Raji (cell line): ENCODE data around the gene TAF5L.

Source experiments
- POLR2A ChIP-seq: IDR thresholded peaks from 2 replicates; pipeline ENCODE4 v1.6.1; 2011; ENCODE audit warnings: low read depth, low read length, control low read depth; ENCODE audit not compliant: insufficient read depth

TAF5L gene

GRCh38 chr1:229625915-229626831 lies at the start of gene TAF5L, which contains the start of gene URB2:
Gene TAF5L (minus strand): TSS chr1:229626122. CDS start chr1:229614482, 11,640 bp downstream.
Gene URB2 (plus strand): TSS chr1:229626247. CDS start chr1:229627634, 1,387 bp downstream.
- TF ChIP-seq POLR2A: peak; percentile 84

- no peak for TF ChIP-seq POLR2A
Observed at GRCh38 chr1:229675396-229675795, 49.5 kb upstream of the TAF5L start.

DNA sequence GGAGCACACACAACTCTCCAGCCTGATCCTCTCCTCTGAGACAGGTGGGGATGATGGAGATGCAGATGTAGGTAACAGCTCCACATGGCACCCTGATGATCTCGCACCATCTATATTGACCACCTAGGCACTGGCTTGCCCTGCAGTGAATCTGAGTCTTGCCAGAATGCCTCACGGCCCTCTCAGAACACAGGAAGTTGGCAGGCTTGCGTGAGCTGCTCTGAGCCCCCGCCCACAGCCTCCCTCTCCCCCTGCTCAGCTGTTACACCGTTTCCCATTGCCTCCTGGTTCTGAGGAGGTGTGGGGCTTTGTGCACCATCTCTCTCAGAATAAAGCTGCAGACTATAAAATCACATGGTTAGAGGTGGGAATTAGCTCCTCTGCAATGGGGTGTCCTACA lies 48.1 kb upstream of the TAF5L start:
- no peak for TF ChIP-seq POLR2A

DNA sequence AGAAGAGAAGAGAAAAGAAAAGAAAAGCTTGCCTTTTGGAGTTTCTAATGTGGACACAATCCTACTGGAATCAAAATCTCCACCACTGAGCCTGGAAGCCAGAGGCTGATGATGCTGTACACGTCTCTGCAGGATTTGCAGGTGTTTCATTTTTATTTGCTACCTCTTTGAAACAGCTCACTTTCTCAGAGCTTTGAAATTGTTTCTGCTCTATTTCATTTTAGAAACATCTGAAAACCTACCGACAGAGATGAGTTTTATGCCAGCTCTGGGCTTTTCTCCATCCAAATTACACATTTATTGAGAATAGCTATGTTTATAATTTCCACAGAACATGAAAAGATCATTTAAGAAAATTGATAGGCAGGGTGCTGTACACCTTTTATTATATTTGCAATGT lies 46.3 kb upstream of the TAF5L start:
- no peak for TF ChIP-seq POLR2A

DNA sequence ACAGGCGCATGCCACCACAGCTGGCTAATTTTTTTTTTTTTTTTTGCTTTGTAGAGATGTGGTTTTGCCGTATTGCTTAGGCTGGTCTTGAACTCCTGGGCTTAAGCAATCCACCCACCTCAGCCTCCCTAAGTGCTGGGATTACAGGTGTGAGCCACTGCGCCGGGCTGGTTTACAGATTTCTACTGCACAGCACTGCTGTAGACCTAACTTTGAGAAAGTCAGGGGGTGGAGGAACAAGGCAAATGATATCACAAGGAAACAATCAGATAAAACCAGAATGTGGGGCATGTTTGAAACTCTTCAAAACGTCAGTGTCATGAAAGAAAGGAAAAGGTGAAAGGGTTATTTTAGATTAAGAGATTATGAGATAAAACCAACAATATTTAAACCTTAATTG lies 45.4 kb upstream of the TAF5L start:
- TF ChIP-seq POLR2A: no peak

DNA sequence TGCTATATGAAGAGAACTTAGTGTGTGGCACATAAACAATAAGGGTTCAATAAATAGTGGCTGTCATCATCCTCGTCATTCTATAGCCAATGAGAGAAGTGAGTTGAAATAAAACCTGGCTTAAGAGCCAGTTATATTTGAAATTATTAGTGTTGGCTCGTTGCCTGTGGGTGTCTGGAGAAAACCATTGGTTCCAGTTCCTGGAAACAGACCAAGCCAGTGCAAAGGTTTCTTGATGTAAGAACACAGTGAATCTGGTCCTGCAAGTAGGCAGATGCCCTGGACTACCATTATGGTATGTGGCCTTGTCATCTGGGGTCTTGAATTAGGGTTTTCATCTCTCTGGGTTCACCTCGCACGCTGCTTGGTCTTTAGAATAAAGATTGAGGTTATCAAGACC lies 43.4 kb upstream of the TAF5L start:
- TF ChIP-seq POLR2A: no peak

DNA sequence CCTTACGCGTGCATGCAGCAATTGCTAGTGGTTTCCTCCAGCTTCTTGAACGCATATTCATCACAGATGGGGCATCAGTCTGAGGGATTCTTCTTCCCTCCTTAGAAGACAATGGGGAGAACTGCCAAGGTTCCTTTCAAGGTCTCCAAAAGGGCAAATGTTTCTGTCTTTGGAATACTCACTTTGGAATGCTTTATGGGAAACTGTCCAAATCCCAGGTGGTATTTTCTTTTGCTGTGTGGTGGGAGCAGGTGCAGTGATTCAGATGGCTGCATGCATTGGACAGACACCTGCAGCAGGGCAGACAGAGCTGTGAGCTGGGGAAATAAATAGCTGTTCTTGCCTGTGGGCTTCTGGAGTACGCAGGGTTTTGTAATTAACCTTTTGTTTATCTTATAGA lies 40.7 kb upstream of the TAF5L start:
- no peak for TF ChIP-seq POLR2A

GRCh38 chr1:229665912-229666558 lies 40.1 kb upstream of the TAF5L start:
- TF ChIP-seq POLR2A: no peak

DNA sequence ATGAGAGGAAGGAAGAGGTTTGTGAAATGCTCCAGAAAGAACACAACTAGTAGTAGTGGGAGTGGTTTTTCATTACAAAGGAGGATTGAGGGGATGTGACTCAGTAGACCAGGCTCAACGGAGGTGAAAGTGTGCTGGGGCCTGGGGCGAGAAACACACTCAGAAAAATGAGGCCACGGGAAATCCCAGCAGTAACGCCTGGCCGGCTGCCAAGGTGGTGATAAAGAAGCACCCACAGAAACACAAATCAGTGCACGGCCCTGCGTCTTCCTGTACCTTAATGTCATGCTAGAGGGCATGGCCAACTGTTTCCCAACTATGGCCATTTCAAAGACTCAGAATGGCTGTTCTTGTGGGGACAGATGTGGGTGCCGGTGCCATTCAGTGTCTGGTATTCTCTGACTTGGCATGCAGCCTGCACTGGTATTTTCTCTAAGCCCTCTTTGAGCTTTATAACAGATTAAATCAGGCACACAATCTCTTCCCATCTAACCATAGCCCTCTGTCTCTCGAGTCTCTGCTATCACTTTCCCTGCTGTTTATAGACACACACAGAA lies 38.3 kb upstream of the TAF5L start:
- TF ChIP-seq POLR2A: no peak

- no peak for TF ChIP-seq POLR2A
Observed at GRCh38 chr1:229661897-229662296, 36.0 kb upstream of the TAF5L start.

- no peak for TF ChIP-seq POLR2A
Observed at GRCh38 chr1:229661022-229661877, 35.3 kb upstream of the TAF5L start.

DNA sequence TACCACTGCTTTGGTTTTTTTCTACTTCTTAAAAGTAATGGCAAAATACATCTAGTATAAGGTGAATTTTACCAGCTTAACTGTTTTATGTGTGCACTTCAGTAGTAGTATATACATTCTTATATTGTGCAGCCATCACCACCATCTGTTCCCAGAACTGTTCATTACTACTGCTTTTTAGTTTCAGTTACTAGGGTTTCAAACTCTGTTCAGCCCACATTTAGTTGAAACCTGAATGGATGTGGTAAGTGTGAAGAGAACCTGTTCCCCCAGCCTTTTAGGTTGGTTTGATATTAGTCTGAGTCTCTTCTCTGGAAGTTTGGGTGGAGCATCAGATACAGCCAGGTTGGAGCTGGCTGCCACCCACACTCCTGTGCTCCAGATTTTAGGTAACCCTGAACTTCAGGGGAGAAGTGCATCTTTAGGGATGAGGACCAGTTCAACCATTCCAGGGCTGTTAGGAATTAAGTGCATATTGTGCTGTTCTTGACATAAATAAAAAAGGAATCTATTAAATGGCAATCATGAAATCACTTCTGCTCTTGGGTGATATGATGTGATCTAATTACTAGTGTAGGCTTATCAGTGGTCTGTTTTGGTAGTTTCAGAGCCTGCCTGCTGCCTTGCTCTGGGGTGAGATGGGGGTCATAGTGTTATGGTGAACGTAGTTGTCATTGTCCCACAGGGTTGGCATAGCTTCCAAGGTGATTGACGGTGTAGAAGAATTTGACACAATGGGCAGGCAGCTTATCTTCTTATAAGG lies 32.3 kb upstream of the TAF5L start:
- TF ChIP-seq POLR2A: no peak

GRCh38 chr1:229655781-229656180 lies 29.9 kb upstream of the TAF5L start:
- no peak for TF ChIP-seq POLR2A

DNA sequence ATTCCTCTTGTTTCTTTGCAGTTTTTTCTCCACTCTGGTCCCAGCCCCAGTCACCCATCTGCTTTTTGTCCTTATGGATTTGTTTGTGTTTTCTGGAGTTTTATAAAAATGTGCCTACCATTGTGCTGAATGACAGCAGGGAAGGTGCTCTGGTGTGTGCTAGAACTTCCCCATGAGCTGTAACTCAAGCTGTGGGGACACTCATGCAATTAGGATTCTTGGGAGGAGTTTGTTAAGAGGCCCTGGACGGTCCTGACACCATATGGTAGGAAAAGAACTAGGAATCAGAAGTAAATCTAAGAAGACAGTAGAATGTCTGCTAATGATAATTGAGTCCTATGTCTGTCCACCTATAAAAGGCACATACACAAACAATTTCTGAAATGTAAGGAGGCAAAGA lies 27.5 kb upstream of the TAF5L start:
- no peak for TF ChIP-seq POLR2A
